GM19438 (cell line): ENCODE results near the gene BPTF.
A peak's percentile ranks its signal among the peaks of the same experiment; 100 is the strongest.
"Not testable (repeated sequence)": the region's sequence is repeated elsewhere in the genome, so short reads cannot be mapped to it uniquely, and the experiment has no call there.

ENCODE experiments used
- ATAC-seq: cut with Tn5 transposase; IDR thresholded peaks from one replicate; pipeline ENCODE4 v1.9.1; 2021; ENCODE audit warnings: low read depth; ENCODE audit not compliant: unreplicated experiment

The BPTF gene, protein sequence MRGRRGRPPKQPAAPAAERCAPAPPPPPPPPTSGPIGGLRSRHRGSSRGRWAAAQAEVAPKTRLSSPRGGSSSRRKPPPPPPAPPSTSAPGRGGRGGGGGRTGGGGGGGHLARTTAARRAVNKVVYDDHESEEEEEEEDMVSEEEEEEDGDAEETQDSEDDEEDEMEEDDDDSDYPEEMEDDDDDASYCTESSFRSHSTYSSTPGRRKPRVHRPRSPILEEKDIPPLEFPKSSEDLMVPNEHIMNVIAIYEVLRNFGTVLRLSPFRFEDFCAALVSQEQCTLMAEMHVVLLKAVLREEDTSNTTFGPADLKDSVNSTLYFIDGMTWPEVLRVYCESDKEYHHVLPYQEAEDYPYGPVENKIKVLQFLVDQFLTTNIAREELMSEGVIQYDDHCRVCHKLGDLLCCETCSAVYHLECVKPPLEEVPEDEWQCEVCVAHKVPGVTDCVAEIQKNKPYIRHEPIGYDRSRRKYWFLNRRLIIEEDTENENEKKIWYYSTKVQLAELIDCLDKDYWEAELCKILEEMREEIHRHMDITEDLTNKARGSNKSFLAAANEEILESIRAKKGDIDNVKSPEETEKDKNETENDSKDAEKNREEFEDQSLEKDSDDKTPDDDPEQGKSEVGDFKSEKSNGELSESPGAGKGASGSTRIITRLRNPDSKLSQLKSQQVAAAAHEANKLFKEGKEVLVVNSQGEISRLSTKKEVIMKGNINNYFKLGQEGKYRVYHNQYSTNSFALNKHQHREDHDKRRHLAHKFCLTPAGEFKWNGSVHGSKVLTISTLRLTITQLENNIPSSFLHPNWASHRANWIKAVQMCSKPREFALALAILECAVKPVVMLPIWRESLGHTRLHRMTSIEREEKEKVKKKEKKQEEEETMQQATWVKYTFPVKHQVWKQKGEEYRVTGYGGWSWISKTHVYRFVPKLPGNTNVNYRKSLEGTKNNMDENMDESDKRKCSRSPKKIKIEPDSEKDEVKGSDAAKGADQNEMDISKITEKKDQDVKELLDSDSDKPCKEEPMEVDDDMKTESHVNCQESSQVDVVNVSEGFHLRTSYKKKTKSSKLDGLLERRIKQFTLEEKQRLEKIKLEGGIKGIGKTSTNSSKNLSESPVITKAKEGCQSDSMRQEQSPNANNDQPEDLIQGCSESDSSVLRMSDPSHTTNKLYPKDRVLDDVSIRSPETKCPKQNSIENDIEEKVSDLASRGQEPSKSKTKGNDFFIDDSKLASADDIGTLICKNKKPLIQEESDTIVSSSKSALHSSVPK (N-terminal part only)

DNA sequence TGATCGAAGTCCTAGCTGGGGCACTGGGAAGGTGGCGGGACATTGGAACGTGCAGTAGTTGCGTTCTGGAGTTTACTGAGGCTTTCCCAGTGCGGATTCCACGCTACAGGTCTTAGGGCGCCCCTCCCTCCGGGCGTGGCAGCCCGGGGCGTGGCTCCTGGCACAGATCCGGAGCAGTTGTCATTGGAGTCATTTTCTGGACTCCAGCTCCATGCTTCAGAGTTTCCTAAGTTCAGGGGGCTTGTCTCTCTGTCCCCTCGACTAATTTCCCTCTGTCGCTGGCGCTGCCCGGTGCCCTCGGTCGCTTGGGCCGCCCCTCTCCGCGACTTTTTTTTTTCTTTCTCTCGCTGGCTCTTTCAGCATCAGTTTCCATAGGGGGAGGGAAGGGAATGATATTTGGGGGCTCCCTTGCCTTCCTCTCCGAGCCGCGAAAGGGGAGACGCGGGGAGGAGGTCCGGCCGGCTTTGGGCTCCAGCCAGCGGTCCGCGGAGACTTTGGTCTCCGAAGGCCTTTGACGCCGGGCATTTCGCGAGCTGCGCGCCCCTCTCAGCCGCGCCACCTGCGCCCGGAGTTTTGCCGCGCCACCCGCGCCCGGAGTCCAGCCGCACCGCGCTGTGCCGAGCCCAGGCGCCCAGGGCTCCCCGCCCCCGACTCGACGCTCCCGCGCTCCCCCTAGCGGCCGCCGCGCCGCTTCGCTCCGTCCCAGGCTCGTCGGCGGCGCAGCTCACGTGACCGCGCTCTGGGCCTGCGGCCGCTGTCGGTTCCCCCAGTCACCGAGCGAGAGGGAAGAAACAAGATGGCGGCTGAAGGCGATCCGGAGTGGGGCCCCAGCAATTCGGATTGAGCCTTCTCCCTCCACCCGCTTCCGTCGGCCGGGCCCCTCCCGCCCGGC is at the start of gene BPTF:
Gene BPTF, plus strand, starts transcription at position 769 of the 892 bp plus-strand sequence. CDS start 222 bp downstream, outside the sequence.
- ATAC-seq = peak; percentile 74

DNA sequence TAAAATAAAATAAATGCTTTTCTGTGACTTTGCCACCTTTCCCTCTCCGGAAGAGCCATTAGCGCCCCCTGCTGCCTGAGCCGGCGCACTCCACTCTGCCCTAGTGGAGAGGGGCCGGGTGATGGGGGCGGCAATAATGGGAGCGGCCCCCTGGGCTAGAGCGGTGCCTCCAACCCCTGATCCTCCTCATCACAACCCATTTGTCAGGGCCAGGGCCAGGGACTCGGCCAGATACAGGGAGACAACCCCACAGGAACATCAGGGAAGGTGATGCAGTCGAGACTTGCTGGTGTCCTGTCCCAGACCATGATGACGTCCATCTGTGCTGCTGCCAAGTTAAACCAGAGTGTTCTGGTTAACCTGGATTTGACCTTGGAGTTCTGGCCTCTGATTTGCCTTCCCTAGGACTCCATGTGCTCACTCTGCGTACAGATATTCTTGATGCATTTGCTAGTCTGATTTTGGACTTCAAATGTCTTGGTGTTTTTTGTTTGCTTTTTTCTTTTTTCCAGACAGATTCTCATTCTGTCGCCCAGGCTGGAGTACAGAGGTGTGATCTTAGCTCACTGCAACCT is 46.1 kb upstream of the BPTF start:
- ATAC-seq = no peak

DNA sequence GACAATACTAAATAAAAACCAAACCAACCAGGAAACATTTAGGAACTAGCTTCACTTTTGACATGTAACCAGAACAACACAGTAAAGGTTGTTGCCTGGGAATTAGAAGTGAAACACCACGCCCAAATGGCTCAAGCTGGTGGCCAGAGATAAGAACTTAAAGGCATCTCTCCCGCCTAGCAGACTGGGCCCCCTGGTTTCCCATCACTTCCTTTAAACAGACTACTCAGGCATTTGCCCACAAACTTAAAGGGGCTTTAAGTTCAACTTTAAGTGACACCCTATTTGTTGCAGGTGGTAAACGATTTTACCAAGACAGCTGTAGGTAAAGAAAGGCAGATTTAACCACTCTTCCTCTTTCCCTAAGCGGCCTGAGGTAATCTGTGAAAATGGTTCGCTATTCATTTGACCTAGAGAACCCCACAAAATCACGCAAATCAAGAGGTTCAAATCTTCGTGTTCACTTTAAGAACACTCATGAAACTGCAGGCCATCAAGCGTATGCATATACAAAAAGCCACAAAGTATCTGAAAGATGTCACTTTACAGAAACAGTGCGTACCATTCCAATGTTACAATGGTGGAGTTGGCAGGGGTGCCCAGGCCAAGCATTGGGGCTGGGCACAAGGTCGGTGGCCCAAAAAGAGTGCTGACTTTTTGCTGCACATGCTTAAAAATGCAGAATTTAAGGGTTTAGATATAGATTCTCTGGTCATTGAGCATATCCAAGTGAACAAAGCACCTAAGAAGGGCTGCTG is 40.8 kb upstream of the BPTF start:
- ATAC-seq = no peak

DNA sequence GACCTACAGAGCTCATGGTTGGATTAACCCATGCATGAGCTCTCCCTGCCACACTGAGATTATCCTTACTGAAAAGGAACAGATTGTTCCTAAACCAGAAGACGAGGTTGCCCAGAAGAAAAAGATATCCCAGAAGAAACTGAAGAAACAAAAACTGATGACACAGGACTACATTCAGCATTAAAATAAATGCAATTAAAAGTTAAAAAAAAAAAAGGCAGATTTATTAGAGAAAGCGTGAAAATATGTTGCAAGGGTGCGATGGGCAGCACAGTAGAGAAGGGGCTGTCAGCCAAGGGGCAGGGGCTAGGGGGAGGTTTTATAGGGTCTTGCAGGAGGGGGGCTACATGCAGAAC is 40.2 kb upstream of the BPTF start:
- ATAC-seq = no peak

DNA sequence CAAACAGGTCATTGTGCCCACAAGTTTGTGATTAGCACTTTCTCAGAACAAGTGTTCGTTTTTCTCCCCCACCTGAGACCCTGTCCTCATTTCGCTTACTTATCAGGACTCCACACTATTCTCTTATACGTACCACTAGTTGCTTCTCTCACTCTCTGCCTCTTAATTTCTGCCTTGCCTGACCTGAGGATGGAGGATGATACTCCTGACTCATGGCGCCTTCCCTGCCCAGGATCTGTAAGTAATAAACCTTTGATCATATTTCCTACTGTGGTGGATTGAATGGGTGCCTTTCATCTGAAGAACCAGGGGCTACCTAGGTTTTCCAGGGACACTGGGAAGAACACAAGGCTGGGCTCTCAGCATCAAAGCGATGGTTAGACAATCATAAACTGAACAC is 39.8 kb upstream of the BPTF start:
- ATAC-seq = no peak

DNA sequence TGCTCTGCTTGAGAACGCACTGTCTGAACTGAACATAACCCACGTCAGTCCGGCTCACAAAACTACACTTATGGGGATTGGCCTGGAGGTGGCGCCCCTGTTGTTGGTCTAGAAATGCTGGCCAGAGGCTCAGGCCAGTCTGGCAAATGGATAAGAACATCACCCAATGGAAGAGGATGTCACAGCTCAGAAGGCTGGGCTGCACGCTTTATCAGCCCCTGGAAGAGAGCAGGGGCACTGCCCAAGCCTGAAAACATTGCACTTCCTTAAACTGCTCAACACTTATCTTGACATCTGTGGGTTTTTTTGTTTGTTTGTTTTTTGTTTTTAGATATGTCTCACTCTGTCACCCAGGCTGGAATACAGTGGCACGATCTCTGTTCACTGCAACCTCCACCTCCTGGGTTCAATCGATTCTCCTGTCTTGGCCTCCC is 24.8 kb upstream of the BPTF start:
- peak; percentile 94 for ATAC-seq

DNA sequence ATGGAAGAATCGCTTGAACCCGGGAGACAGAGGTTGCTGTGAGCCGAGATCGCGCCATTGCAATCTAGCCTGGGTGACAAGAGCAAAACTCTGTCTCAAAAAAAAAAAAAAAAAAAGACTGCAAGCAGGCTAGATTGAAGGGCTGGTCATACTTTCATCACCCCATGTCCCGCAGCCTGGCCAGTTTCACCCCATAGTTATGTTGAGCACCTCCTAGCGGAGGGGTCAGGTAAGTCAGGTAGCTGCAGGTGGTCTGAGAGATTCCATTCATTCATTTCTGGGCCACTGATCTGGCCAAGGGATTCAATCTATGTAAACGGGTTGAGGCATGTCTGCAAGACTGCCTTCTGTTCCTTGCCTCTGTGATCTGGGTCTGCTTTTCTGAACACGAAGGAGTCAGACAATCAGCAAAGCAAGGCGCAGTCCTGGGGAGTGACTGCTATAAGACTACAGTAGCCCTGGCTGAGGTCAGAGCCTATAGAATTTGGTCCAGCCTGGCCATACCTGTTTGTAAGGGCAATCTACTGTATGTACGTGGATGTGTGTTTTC is 23.6 kb upstream of the BPTF start:
- ATAC-seq = no peak

DNA sequence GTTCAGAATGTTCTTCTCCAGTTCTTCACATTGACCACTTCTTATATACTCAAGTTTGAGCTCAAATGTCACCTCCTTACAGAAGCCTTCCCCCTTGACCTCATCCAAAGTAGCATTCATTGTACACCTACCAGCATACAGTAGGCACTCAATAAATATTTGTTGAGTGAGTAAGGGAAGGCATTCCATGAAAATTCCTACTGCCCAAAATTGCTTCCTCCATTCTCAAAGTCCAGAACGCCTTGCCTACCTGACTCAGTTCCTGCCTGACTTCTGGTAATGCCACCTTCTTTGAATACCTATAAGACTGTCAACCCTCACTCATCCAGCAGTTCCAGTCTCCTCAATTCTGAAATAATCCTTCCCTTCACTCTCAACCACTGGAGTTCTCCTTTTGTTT is 14.8 kb upstream of the BPTF start:
- ATAC-seq = no peak

DNA sequence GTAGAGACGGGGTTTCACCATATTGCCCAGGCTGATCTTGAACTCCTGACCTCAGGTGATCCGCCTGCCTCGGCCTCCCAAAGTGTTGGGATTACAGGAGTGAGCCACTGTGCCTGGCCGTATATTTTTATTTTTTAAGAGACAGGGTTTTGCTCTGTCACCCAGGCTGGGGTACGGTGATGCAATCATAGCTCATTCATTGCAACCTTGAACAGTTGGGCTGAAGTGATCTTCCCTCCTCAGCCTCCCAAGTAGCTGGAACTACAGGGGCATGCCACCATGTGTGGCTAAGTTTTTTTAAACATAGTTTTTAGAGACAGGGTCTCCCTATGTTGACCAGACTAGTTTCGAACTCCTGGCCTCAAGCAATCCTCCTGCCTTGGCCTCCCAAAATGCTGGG is 12.9 kb upstream of the BPTF start:
- ATAC-seq = not testable (repeated sequence)

DNA sequence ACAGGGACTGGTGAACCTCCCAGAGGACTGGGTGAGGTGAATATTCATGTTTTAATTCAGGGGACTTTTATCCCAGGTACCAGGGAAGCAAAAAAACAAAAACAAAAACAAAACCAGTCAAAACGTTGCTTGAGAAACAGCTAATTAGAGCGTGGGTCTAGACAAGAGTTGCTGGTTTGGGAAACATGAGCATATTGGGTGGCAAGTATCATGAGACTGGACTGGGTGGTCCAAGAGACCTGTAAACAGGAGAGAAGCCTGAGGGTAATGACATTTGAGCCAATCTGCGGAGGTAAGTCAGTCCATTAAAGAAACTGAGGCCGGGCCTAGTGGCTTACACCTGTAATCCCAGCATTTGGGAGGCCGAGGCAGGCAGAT is 11.5 kb upstream of the BPTF start:
- no peak for ATAC-seq

DNA sequence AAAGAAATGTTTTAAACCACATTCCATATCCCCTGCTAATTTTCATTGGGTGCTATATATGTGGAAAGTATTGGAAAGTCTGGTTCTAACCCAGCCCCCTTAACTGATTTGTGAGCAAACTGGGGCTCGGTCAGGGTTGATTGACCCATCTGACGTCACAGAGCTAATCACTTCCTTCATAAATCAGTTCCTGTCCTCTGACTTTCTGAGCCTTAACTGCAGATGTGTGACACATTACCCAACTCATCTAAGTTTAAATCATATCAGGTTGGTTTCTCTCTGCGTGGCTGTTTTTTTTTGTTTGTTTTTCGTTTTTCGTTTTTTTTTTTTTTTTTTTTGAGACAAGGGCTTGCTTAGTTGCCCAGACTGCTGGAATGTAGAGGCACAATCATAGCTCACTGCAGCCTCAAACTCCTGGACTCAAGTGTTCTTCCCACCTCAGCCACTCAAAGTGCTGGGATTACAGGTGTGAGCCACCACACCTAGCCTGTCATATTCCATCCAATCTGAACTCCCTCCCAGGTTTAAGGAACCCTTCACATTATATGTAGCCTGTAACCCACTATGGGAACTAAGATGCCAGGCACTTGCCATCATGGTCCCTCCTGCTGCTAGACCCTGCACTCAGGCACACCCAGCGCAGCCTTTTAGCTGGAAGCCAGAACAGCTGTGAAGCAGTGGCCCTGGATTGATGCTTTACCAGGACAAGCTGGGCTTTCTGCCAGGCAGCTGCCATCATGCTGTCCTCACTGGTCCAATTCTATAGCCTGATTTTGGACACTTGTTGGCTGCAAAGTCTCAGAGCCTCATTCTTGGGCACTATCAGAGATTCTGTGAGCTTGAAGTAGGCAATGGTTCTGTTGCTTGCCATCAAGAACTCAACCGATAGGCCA is 6.9 kb upstream of the BPTF start:
- ATAC-seq = peak; percentile 68

DNA sequence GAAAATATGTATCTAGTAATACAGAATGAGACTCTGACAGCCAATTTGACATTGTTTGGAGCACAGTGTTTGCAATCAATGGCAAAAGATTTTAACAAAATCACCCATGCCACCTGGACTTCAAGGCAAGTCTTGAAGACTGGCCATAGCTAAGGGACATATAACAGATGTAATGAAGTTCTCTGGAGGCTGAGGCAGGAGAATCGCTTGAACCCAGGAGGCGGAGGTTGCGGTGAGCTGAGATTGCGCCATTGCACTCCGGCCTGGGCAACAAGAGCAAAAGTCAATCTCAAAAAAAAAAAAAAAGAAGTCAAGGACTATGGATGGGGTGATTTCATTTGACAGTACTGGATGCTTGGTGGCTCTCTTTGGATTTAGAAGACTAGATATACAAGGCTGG is 5.6 kb upstream of the BPTF start:
- ATAC-seq = no peak

DNA sequence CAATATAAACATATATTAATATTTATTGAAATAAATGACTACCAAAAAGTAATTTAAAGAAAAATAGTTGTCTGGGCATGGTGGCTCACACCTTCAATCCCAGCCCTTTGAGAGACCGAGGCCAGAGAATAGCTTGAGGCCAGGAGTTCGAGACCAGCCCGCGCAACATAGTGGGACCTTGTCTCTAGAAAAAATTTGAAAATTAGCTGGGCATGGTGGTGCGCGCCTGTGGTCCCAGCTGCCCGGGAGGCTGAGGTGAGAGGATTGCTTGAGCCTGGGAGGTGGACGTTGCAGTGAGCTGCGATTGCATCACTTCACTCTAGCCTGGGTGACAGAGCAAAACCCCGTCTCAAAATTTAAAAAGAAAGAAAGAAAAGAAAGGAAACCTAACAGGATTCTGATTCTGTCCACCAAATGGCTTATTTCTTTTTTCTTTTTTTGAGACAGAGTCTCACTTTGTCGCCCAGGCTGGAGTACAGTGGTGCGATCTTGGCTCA is 3.4 kb upstream of the BPTF start:
- no peak for ATAC-seq

DNA sequence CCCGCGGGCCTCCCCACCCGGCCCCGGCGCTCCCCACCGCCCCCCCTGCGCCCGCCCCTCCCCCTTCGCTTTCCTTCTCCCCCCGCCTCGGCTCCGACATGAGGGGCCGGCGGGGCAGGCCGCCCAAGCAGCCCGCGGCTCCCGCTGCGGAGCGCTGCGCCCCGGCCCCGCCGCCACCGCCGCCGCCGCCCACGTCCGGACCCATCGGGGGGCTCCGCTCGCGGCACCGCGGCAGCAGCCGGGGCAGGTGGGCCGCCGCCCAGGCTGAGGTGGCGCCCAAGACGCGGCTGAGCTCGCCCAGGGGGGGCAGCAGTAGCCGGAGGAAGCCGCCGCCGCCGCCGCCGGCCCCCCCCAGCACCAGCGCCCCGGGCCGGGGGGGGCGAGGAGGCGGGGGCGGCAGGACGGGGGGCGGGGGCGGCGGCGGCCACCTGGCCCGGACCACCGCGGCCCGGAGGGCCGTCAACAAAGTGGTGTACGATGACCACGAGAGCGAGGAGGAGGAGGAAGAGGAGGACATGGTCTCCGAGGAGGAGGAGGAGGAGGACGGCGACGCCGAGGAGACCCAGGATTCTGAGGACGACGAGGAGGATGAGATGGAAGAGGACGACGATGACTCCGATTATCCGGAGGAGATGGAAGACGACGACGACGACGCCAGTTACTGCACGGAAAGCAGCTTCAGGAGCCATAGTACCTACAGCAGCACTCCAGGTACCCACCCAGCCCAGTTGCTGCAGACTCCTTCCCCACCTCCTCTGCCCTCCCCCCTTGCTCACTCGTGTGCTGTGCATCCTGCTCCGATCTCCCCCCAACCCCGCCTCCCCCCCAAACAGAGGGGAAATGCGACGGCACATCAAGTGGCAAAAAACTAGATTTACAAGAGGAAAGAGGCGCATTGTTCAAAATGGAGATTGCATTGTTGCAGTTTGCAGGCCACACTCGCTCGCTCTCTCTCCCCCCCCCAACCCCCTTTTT is 611 bp downstream of the BPTF start:
- ATAC-seq = peak; percentile 36

DNA sequence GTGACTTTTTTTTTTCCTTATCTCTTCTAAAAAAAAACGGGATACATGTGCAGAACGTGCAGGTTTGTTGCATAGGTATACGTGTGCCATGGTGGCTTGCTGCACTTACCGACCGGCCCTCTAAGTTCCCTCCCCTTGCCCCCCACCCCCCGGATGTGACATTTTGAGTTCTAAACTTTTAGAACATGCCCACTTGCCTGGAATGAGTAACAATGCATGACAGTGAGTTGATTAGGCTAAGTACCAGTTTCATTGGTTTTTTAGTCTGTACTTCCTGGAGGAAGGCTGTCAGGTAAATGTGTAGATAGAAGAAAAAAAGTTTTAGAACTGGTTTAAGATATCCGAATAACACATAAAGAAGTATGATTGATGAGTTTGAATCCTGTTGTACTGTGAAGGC is 4.0 kb downstream of the BPTF start:
- no peak for ATAC-seq

DNA sequence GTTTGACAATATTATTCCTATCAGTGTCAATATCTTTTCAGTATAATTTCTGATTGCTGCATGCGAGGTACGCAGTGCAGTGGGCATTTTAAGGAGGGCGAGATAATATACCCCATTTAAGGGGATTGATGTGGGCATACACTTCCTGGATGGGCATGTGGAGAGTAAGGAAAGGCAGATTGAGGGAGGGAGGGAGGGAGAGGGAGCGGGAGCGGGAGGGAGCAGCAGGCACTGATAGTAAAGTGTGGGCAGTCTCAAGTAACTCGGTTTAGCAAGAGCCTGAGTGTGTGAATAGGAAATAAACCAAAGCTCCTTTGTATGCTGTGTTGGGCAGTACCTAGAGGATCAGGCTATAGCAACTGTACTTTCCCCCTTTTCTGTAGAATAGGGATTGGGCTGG is 5.1 kb downstream of the BPTF start:
- ATAC-seq = no peak
